HFF-Myc (cell line): ENCODE data around the gene UQCR10.

Experiments
- DNase-seq: peaks from one replicate; pipeline ENCODE4 v3.0.0-alpha.2; 2011; ENCODE audit warnings: low read depth; ENCODE audit errors: extremely low read depth
- H3K4me3 ChIP-seq: replicated peaks from 2 replicates; pipeline ENCODE4 v1.5.1; 2011; ENCODE audit warnings: low read depth, mild to moderate bottlenecking, control low read depth, low read length
- CTCF ChIP-seq: IDR thresholded peaks from 2 replicates; pipeline ENCODE4 v1.5.1; 2012; ENCODE audit warnings: mild to moderate bottlenecking, low read depth, low read length, control low read depth; ENCODE audit errors: missing control alignments

UQCR10 gene

GRCh38 chr22:29773233-29773632, 6.1 kb downstream of the UQCR10 start:
- DNase-seq = no peak
- H3K4me3 ChIP-seq = no peak overlapping the region
- no peak for TF ChIP-seq CTCF

GRCh38 chr22:29780220-29780619, 13.1 kb downstream of the UQCR10 start:
- TF ChIP-seq CTCF = no peak
- no peak overlapping the region for H3K4me3 ChIP-seq
- DNase-seq = no peak

GRCh38 chr22:29780748-29781676, 13.8 kb downstream of the UQCR10 start:
- no peak overlapping the region for H3K4me3 ChIP-seq
- no peak for DNase-seq
- TF ChIP-seq CTCF = no peak

- TF ChIP-seq CTCF = no peak
- DNase-seq = no peak
- H3K4me3 ChIP-seq = no peak overlapping the region
Measured at GRCh38 chr22:29782061-29782845, 15.1 kb downstream of the UQCR10 start.

- TF ChIP-seq CTCF = no peak
- no peak overlapping the region for H3K4me3 ChIP-seq
- no peak for DNase-seq
Measured at GRCh38 chr22:29784451-29785361, 17.5 kb downstream of the UQCR10 start.

- no peak for TF ChIP-seq CTCF
- H3K4me3 ChIP-seq = no peak overlapping the region
- DNase-seq = no peak
Measured at GRCh38 chr22:29786031-29786430, 18.9 kb downstream of the UQCR10 start.
